ENCODE measurements around the gene LCE3C. TPM values are rescaled to one million over a fixed set of nuclear protein-coding genes. Genes with fewer than 3 reads are reported as not detected.
A peak's percentile ranks its signal among the peaks of the same experiment; 100 is the strongest.
"Not testable (repeated sequence)": the region's sequence is repeated elsewhere in the genome, so short reads cannot be mapped to it uniquely, and the experiment has no call there.

Gene LCE3C, protein sequence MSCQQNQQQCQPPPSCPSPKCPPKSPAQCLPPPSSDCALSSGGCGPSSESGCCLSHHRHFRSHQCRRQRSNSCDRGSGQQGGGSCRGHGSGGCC
- not detected for total RNA-seq

DNA sequence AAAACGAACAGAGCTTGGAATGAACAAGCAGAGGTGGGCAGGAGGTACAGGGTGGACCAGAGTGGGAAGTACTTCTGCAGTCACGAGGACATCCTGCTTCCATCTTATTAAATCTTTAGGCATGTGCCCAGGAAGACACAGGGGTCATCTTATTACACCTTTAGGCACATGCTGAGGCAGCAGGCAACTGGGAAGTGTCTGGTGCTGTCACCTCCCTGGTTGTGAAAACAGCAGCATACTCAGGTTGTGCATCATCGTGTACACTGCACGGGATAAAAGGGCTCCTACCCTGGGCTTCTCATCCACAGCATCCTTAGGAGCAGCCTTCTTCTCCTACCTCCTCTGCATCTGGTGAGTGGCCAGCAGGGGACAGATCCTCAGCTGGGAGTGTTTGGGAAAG is at the start of gene LCE3C:
LCE3C (plus strand) TSS at position 301 of the 400 bp plus-strand sequence. CDS start 498 bp downstream, outside the sequence.
- no peak for DNase-seq

DNA sequence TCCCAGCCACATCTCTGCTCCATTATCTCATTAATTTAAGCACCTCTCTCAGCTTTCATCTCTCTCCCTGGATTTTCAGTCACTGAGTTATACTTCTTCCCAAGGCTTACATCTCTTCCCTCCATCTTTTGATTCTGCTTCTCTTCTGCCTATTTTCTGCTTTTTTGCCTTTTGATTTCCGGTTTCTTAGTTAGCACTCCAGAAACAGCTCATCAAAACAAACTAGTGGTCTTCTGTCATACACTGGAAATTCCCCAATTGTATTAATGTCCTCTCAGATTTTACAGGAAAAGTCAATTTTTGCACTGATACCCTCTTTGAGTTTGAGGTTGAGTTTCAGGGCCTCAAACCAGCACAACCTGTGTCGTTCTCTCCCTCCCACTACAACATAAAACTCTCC is 34.9 kb upstream of the LCE3C start:
- no peak for DNase-seq

DNA sequence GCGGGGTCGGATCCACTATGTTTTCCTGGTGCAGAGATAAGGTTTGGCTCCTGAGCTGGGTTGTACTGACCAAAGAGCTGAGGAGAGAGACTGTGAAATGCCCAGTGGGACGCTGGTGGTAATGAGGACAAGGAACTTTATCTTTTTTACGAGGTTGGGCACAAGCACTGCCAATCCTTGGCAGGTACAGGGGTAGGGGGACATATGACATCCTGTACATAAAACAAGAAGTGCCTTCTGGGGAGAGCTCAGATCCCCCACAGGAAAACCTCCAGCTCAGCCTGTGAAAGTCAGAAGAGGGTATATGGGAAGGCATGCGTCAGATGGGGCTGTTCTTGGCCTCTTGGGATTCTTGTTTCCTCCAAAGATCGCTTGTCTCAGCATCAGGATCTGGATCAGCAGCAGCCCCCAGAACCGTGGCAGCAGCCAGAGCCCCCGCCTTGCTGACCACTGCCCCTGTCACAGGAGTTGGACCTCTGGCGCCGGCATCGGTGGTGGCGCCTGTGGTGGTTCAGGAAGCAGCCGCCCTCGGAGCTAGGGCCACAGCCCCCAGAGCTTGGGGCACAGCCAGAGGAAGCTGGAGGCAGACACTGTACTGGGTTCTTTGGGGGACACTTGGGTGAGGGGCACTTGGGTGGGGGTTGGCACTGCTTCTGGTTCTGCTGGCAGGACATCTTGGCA is 34.4 kb upstream of the LCE3C start:
- no peak for DNase-seq

DNA sequence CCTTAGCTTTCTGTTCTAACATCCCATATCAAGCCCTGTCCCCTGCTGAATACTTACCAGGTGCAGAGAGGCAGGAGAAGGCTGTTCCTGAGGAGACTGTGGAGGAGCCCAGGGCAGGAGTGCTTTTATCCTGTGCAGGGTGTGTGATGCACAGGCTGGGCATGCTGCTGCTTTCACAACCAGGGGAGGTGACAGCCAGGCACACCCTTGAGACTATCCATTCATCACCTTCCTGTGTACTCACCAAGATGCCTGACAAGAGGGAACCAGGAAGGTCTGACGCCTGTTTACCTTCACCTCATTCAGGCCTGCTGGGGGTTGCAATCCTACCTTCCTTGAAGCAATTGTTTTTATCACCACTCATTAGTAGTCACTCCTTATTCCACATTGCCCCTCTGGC is 33.4 kb upstream of the LCE3C start, which contains the start of gene LCE3E:
LCE3E (minus strand) TSS at position 100 of the 400 bp plus-strand sequence. CDS start 572 bp downstream, outside the sequence.
- no peak for DNase-seq

DNA sequence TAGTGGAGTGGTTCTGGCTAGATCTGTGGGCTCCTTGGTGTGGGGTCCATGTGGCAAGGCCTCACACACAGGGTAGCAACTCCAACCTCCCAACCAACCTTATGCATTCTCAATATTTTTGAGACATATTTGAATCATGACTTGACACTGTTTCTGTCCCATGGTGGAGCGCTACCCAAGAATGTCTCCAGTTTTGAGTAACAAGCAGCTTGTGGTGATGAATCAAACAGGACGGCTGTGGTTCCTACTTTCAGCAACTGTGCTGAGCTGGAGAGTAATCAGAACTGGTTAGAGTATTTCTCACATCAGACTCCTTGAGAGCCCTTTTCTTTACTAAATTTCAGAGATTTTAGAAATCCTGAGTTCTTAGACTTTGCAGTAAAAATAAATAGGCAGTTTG is 22.9 kb upstream of the LCE3C start:
- DNase-seq, result no peak

DNA sequence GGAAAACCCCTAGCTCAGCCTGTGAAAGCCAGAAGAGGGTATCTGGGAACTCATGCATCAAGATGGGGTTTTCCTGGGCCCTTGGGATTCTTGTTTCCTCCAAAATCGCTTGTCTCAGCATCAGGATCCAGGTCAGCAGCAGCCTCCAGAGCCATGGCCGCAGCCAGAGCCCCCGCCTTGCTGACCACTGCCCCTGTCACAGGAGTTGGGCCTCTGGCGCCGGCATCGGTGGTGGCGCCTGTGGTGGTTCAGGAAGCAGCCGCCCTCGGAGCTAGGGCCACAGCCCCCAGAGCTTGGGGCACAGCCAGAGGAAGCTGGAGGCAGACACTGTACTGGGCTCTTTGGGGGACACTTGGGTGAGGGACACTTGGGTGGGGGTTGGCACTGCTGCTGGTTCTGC is 20.5 kb upstream of the LCE3C start:
- not testable (repeated sequence) for DNase-seq

DNA sequence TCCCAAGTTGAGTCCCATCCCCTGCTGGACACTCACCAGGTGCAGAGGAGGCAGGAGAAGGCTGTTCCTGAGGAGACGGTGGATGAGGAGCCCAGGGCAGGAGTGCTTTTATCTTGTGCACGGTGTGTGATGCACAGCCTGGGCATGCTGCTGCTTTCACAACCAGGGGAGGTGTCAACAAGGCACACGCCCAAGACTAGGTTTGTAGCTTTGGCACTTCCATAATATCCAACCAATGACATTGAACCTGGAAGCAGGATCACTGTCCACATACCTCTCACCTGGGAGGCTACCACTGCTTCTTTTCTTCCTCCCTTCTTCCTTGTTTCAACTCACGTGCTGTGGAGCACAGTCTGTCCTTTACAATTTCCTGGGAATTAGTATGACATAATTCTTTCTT is 19.6 kb upstream of the LCE3C start, which contains the start of gene LCE3D:
LCE3D (minus strand) TSS at position 84 of the 400 bp plus-strand sequence. CDS start 580 bp downstream, outside the sequence.
- DNase-seq, result no peak

DNA sequence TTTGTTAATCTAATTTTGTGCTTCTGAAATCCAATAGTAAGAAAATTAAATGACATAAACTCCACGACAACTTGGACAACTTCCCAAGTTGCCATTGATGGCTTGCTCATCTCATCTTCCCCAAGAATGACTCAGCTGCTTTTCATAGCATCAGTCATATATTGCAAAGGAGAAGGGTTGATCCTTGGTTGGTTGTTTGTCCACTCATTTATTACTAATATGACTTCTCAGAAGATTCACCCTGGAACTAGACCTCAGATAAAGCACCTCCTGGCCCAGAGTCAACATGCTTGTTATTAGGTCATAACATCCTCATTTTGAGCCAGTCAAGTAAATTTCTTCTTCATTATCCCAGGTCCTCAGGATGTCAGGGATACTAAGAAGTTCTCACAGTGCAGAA is 17.4 kb upstream of the LCE3C start:
- DNase-seq, result no peak

DNA sequence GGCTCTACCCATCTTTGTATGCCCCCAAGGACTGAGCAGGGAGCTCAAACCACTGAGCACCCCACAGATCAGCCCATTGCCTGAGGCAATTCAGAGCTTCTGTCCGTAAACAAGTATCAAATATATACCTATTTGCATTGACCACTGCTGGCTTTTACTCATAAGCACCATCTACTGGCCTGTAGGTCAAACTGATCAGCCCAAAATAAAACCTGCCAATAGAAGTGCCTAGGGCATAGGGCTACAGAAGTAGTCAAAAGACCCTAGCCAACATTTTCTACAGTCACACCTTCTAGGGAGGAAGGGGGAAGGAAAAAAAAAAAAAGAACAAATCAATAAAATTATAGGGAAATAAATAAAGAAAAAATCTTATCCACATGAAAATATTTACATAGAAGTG is 14.4 kb upstream of the LCE3C start:
- no peak for DNase-seq

DNA sequence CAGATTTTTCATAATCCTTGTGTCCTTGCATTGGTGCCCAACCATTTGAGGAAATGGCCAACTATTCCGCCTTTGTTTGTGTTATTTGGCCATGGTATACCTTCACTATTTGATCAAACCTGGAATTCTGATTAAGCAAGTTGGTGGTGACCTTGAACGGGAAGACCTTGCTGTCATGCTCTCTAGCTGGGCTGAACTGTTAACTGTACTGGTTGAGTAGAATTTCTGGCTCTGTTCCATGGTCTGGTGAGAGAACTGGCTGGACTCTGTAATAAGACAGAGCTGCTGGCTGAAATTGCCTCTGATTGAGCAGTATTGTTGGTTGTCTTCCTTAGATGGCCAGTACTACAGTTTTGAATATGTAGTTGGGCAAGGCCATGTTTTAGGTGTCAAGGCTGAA is 3.0 kb upstream of the LCE3C start:
- DNase-seq, result no peak

DNA sequence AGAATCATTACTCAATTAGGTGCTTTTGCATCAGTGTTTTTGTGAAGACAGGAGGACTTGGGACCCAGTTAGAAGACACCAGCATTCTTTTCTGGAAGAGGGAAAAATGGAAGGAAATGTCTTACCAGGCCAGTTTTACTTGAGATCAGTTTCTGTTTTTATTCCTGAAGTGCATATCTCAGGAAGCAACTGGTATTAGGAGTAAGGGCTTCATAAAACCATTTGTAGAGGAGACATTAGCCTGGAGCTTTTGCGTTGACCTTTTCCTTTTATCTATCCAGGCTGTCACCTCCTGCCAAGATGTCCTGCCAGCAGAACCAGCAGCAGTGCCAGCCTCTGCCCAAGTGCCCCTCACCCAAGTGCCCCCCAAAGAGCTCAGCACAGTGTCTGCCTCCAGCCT is 13.5 kb downstream of the LCE3C start, which contains the start of gene LCE3B:
LCE3B (plus strand) TSS at position 301 of the 400 bp plus-strand sequence; CDS start at position 301, 0 bp downstream.
- no peak for DNase-seq

DNA sequence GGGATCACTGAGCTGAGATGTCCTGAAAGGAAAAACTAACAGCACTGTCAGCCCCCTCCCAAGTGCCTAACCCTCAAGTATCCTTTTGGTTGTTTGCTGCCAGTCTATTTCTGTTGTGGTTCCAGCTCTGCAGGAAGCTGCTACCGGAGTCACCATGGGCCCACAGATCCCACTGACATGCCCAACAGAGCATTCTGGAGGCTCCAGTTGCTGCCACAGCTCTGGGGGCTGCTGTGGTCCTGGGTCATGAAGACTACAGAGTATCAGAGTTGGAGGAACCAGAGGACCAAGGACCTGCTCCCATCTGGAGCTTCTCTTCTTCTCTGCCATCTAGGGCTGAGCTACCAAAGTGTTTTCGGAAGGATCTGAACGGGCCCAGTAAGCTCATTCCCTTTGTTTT is 22.0 kb downstream of the LCE3C start:
- no peak for DNase-seq

DNA sequence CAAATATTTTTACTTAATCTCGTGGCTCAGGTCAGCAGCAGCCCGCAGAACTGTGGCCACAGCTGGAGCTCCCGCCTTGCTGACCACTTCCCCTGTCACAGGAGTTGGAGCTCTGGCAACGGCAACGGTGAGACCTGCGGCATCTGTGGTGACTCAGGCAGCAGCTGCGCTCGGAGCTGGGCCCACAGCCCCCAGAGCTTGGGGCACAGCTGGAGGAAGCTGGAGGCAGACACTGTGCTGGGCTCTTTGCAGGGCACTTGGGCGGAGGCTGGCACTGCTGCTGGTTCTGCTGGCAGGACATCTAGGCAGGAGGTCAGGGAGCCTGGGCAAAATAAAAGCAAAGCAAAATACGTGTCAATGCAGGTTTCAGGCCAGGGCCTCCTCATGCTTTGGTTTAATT is 22.8 kb downstream of the LCE3C start, which contains the start of gene LCE3A:
LCE3A (minus strand) TSS at position 301 of the 400 bp plus-strand sequence; CDS start at position 301, 0 bp downstream.
- peak; percentile 77 for DNase-seq

DNA sequence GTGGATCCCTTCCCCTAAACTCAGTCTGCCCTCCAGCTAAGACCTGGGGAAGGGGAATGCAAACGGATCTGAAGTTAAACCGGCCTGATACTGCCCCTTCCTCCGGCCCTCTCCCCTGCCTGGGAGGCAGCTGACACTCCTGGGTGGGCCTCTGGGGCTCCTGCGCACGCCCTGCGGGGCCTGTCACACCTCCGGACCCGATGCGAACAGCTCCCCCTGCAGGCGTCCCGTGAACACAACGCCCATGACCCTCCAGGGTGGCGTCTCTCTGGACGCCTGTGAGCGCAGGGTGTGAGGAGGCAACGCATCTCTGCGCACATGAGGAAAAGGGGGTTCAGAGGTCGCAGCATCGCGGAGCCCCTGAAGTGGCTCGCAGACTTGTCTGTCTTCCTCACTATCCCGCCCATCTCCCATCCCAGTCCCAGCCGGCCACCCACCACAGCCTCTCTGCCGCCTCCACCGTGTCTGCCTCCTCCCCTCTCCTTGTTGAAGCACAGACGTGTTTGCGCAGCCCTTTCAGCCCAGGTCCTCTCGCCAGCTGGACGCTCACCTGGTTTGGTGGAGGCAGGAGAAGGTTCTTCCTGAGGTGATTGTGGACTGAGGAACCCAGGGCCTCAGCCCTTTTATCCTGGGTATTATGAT is 23.3 kb downstream of the LCE3C start:
- peak; percentile 16 for DNase-seq

DNA sequence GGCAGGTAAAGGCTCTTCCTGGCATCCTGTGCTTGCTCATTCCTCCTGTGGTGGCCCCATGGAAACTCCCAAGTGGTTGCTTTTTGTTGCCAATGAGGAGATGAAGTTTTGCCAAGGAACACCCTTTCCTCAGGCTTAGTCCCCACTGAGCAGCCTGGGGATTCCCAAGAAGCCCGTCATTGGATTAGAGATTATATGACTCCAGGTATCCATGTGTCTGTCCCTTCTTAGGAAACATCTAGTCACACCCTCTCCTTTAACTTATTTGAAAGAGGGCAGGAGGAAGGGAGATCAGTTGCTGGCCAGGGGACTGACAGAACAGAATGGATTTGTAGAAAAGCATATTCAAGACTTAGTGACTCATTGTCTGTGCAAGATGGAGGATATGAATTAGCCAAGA is 26.7 kb downstream of the LCE3C start:
- DNase-seq, result no peak

DNA sequence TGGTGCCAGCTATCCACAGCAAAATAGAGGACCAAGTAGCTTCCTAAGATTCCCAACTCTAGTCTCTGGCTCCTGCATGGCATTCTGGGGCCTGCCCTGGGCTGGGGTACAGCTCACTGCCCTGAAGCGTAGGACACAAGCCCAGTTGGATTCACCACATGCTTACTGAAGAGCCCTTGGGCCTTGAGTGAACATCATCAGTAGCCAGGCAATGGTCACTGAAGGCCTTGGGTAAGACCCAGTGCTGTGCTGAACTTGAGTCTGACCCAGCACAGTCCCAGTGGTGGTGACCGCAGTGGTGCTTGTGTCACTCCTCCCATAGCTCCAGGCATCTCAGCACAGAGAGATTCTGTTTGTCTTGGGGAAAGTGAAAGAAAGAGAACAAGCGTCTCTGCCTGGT is 30.6 kb downstream of the LCE3C start:
- DNase-seq, result no peak

DNA sequence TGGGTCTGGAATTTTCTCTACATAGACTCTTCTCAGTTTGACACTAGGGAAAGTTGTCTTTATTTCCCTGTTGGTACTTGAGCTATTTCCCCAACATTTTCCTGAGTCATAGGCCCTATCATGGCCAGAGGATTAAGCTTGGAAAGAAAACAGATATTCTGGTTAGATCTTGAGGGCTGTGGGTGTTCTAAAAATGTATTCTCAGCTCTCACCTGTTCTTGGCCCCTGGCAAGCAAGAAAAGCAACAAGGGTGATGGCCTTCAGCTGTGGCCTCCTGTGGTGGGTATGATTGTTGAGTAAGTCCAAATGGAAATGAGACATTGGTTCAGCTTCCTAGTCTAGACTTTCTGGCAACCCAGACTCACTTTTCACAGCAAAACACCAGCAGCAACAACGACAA is 40.3 kb downstream of the LCE3C start:
- DNase-seq, result no peak

DNA sequence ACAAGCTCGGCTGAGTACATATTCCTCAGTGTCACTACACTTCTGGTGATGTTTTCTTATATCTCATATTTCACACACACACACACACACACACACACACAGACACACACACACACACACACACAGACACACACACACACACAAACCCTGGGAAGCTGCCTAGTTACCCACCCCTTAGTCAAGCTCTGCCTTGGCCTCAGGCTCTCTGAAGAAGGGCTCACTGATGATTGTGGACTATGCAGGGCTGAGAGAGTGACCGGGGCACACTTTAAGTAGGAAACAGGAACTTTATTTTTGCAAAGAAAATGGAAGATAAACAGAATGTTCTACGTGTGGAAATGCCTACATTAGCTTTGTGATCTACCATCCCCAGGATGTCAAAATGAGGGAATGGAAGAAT is 43.9 kb downstream of the LCE3C start:
- no peak for DNase-seq

DNA sequence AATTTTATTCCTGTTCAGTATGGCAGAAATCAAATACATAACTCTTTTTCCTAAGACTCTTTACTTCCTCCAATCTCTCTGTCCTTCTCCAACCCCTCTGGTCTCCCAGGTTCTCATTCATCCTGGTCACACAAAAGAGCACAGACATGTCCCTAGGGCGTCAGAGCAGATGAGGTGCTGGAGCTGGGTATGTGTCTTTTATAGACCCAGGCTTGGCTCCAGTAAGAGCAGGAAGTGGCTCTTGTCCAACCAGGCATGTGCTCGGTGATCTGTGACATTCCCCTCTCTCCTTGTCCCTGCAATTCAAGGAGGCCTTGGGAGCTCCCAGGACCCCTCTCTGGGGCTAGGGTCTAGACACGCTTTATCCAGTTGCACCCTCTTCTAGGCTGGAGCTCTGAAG is 45.1 kb downstream of the LCE3C start:
- DNase-seq, result no peak

DNA sequence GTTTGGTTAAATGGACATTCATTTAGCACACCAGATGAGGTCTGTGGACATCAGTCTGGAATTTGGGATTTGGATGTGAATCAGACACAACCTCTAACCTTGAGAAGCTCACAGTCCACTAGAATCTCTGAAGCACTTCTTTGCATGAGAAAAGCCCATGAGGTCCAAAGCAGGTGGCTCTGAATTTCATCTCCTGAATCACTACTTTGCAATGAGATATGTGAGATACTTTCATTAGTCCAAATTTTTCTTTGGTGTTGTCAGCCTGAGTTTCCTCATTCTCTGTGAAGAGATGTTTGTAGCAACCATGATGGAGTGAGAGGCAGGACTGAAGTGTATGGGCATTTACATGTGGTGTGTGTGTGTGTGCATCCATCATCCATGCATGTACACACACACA is 46.6 kb downstream of the LCE3C start:
- DNase-seq, result no peak

Data from tongue (tissue), 2 donors.